Kidney capillary endothelial cell (primary cell): ENCODE results near the gene HIPK1.

Source experiments
- DNase-seq: peaks from one replicate; pipeline ENCODE4 v3.0.0-alpha.2; 2018; ENCODE audit warnings: low spot score

Gene HIPK1

DNA sequence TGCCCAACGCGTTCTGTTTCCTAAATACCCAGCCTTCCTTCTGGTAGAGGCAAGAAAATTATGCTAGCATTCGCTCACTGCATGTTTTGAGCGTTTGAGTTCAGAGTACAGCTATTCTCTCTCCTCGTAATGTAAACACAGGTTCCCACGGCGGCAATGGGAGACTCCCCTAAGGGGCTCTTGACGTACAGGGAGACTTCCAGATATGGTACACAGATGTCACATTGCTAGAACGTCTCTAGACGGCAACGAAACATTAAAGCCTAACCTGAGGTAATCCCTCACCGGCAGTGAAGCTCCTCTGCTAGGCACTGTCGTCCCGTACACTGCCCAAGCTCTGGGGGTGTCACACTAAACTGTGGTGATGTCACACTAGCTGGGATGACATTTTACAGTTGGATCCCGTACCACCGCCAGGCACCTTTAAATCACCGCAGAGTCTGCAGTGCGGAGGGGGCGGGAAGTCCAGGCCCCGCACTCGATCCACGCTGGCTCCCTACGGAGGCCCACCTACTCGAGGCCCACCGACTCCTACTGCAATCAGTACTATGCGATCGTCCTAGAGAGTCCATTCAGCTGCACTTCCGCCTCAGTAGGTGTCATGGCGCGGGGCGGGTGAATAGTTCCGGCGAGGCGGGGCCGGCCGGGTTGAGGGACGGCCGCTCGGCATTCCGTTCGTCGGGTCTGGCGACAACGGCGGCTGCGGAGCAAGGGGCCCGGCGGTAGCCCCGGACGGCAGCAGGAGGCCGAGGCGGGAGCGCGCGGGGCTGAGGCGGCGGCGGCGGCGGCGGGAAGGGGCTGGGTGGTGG is at the start of gene HIPK1:
Gene HIPK1 (plus strand): TSS at position 384 of the 809 bp plus-strand sequence.
- DNase-seq = peak; percentile 86

GRCh38 chr1:113879739-113880038 is 49.4 kb upstream of the HIPK1 start:
- DNase-seq = no peak

- no peak for DNase-seq
Measured at GRCh38 chr1:113881661-113882060, 47.5 kb upstream of the HIPK1 start.

DNA sequence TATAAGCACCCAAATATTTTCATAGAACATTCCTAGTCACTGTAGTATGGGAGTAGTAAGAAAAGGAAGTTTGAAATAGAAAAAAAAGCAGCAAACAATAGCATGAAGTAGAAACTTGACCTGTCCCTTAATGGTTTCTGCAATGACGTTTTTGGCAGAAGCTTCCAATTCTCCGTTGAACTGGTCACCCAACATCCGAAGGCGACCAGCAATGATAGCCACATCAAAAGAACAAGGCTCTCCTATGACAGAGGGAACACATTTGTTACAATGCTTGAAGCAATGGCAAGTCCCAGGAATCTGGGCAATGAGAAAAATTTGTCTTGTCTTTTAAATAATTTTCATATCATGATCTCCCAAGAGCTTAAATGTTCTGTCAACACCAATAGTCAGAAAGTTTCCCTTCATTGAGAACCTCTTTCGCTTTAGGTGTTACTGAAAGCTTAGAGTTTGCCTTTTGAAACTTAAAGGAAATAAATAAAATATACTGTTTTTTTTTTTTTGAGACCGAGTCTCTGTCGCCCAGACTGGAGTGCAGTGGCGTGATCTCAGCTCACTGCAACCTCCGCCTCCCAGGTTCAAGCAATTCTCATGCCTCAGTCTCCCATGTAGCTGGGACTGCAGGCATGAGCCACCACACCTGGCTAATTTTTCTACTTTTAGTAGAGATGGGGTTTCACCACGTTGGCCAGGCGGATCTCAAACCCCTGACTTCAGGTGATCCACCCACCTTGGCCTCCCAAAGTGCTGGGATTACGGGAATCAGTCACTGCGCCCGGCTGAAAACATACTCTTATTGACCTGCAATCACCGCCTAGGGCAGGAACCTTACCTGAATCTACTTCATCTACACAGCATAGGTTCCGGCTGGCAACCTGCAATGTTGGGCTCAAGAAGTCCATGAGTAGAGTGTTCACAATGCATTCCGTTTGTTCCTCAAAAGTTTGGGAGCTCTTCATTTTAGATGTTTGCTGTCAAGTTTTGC is 42.4 kb upstream of the HIPK1 start:
- DNase-seq = no peak

DNA sequence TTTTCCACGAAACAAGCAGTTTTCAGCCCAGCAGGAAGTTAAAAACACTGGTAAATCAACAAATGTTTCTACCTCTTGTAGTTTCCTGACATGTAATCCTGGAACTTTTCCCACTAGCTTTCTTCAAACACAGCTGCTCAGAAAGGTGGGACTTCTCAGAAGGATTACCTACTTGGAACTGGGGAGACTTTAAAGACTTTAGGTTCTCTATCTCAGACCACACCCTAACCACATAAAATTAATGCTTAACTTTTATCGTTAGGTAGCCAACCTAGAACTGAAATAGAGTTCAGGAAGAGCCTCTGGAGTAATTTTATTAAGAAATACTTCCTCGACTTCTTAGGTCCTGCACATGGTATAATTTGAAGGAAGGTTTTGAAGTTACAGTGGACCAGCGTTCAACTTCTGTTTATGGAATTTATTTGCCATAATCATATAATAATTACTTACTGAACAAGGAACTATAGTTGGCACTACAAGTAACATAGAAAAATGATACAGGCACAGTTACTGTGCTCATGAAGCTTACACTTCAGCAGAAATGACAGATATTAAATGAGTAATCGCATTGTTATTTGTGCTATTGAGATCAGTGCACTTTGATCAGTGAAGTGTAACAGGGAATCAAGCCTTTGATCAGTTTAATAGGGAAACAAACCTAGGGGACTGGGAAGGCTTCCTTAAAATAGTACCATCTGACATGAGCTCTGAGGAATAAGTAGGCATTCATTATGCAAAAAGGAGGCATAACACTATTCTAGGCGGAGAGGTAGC is 41.5 kb upstream of the HIPK1 start, which contains the start of gene BCL2L15:
Gene BCL2L15 (minus strand): TSS at position 180 of the 774 bp plus-strand sequence. CDS start 206 bp downstream, outside the sequence.
- no peak for DNase-seq

DNA sequence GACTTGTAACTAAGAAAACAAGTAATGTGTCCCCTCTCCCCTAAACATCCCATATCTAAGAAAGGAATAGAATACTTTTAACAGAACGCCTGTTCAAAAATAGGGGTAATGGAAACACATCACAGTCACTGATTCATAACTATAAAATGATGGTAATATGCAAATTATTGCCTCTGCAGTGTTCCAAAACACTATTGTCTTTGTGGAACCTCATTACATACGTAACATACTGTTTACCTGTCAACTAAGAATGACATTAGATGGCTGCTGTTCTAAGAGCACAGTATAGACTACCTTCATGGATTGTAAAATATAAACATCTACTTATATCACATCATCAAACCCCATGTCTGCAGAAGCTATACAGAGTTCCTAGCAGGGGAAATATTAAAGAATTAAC is 38.3 kb upstream of the HIPK1 start:
- DNase-seq = no peak

DNA sequence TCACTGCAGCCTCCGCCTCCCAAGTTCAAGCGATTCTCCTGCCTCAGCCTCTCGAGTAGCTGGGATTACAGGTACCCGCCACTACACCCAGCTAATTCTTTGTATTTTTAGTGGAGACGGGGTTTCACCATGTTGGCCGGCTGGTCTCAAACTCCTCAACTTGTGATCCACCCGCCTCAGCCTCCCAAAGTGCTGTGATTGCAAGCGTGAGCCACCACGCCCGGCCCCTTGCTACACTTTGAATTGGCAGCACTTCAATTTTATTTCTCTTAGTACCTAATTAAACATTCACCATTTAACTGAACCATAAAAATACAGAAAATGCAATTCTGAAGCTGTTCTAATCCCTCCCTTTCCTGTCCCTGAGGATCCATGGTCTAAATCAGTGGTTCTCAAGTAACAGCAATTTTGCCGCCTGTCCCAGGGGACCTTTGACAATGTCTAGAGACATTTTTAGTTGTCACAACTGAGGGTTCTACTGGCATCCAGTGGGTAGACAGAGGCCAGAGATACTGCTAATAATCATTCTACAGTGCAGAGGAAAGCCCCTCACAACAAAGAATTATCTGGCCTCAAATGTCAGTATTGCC is 37.4 kb upstream of the HIPK1 start:
- no peak for DNase-seq

- no peak for DNase-seq
Measured at GRCh38 chr1:113893267-113893666, 35.9 kb upstream of the HIPK1 start.

GRCh38 chr1:113895098-113895497 is 34.0 kb upstream of the HIPK1 start:
- no peak for DNase-seq

GRCh38 chr1:113895961-113896360 is 33.2 kb upstream of the HIPK1 start:
- DNase-seq = no peak

GRCh38 chr1:113898241-113898814 is 30.8 kb upstream of the HIPK1 start:
- DNase-seq = no peak

GRCh38 chr1:113899111-113899510 is 30.0 kb upstream of the HIPK1 start:
- no peak for DNase-seq

DNA sequence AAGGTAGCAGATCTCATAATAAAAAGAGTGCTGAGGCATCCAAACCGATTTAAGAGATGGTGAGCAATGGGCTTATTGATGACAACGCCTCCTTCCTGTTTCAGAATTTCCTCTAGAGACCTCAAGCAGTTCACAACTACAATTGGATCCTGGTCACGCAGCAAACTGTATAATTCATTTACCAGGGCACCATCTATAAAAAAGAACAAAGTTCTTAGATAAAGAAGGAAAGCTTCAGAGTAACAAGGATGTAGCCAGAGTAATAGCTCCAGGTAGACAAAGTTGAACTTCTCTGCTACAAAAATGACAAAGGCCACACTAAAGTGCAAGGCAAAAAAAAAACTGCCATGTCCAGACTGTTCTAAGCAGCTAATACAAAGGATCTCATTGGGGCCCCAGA is 27.9 kb upstream of the HIPK1 start:
- DNase-seq = peak; percentile 36

GRCh38 chr1:113903501-113904292 is 25.4 kb upstream of the HIPK1 start:
- DNase-seq = no peak

DNA sequence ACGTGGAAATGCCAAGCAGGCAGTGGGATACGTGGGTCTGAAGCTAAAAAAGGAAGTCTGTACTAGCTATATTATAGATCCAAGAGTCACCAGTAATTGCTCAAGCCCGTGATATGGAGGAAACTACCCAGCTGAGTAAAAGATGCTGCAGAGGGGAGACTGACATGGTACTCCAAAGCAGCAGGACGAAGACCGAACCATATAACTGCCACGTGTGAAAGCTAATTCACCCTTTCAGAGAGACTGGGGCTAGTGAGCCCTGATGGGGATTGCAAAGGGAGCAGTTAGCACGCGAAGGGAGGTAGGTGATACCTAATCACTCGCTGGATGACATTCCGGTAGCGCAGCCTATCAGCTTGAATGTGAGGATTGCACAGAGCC is 24.8 kb upstream of the HIPK1 start:
- DNase-seq = no peak

GRCh38 chr1:113904674-113905434 is 24.3 kb upstream of the HIPK1 start, which contains the start of the genes AP4B1 and DCLRE1B:
AP4B1 (minus strand) TSS chr1:113904799; CDS start chr1:113904717, 82 bp downstream.
DCLRE1B (plus strand) TSS chr1:113905326; CDS start chr1:113905587, 261 bp downstream.
- peak; percentile 99 for DNase-seq

- DNase-seq = no peak
Measured at GRCh38 chr1:113905435-113905861, 23.7 kb upstream of the HIPK1 start.

GRCh38 chr1:113912594-113913311 is 16.4 kb upstream of the HIPK1 start:
- no peak for DNase-seq

- no peak for DNase-seq
Measured at GRCh38 chr1:113913312-113913668, 15.8 kb upstream of the HIPK1 start.
